GM06990 (cell line): ENCODE data around the gene AGAP1.

Experiments
- DNase-seq: peaks from one replicate; pipeline ENCODE4 v3.0.0-alpha.2; 2011; ENCODE audit not compliant: insufficient read length; ENCODE audit errors: extremely low read depth
- H3K27me3 ChIP-seq: replicated peaks from 2 replicates; pipeline ENCODE4 v1.6.0; 2011; ENCODE audit warnings: low read length; ENCODE audit not compliant: control insufficient read depth, insufficient read depth
- H3K36me3 ChIP-seq: 2 replicates; pipeline ENCODE4 v1.5.1; 2011; ENCODE audit warnings: low read length; ENCODE audit not compliant: control insufficient read depth, insufficient read depth
- H3K4me3 ChIP-seq: replicated peaks from 2 replicates; pipeline ENCODE4 v1.5.1; 2011; ENCODE audit warnings: low read depth, mild to moderate bottlenecking, control low read depth, low read length
- CTCF ChIP-seq: IDR thresholded peaks from 2 replicates; pipeline ENCODE4 v1.5.1; 2011; ENCODE audit warnings: low read length, control low read depth, mild to moderate bottlenecking, inconsistent platforms; ENCODE audit not compliant: insufficient read depth, poor library complexity, severe bottlenecking

Gene AGAP1

GRCh38 chr2:235917506-235917905 lies 423.7 kb downstream of the AGAP1 start:
- no peak for TF ChIP-seq CTCF
- no peak overlapping the region for H3K4me3 ChIP-seq
- H3K27me3 ChIP-seq: no peaks in the 10 kb centered on the region
- DNase-seq: no peak
- H3K36me3 ChIP-seq: no peaks in the 10 kb centered on the region

- H3K36me3 ChIP-seq: no peaks in the 10 kb centered on the region
- H3K4me3 ChIP-seq: no peak overlapping the region
- DNase-seq: no peak
- no peak for TF ChIP-seq CTCF
- H3K27me3 ChIP-seq: no peaks in the 10 kb centered on the region
These were observed 425.0 kb downstream of the AGAP1 start for GRCh38 chr2:235918876-235919275.

- TF ChIP-seq CTCF: no peak
- Histone ChIP-seq H3K36me3 (no peaks in the 10 kb centered on the region), H3K27me3 (no peaks in the 10 kb centered on the region; the same call in 1 of the 2 replicates), H3K4me3 (no peak overlapping the region)
- DNase-seq: no peak
These were observed 426.5 kb downstream of the AGAP1 start for GRCh38 chr2:235920216-235920865.

DNA sequence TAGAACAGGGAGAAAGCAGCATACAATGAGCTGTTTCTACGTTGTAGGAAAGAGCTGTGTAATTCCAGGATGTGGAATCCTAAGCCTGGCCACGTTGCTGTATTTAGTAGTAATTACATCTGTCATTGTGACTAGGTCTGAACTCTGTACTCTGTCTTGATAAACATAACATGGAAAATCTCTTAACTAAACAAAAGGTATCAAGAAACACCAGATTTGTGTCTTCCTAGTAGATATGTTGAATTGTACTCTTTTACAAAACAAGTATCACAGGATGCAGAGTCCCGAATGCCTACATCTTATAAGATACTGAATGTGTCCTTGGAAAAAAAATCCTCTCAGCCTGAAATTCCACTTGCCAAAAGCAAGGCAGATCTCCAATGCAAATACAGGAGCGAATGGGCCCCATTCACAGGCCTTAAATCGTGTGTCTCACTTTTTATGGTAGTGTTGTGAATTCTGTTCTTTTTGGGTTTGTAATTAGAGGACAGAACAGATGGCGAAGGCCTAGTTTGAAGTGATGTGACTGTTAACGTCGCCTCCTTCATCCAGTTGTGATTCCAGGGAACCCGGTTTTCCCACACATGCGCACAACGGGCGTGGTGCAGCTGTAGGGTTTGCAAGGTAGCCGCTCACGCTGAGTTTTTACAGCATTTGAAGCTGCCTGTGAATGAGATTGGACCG lies 427.8 kb downstream of the AGAP1 start:
- H3K4me3 ChIP-seq: no peak overlapping the region
- no peaks in the 10 kb centered on the region for H3K36me3 ChIP-seq
- no peaks in the 10 kb centered on the region; the same call in 1 of the 2 replicates for H3K27me3 ChIP-seq
- DNase-seq: no peak
- TF ChIP-seq CTCF: no peak

GRCh38 chr2:235922839-235923238 lies 429.0 kb downstream of the AGAP1 start:
- Histone ChIP-seq H3K36me3 (no peaks in the 10 kb centered on the region), H3K27me3 (no peaks in the 10 kb centered on the region; the same call in 1 of the 2 replicates), H3K4me3 (no peak overlapping the region)
- no peak for TF ChIP-seq CTCF
- no peak for DNase-seq
